ENCODE results near the gene IGF2BP2. TPM values are rescaled to one million over a fixed set of nuclear protein-coding genes. Genes with fewer than 3 reads are reported as not detected.

Gene IGF2BP2
- total and polyA plus RNA-seq, 2 of the 8 experiments (the other 6 are each of a cell fraction or from before 2014, with no cell fraction given), result 7.4 to 121 TPM

- Histone ChIP-seq H3K36me3 (ENCODE audit: control insufficient read depth in 2 of 4, insufficient read depth in 4 of 4, low read length in 3 of 4) (peaks cover 0 to 12% (median 7%) of the 10 kb centered on the region in 4 experiments; a peak in 3 of 8 replicates), H4K8ac (ENCODE audit: extremely low read depth, insufficient read depth, low read length) (no peak overlapping the region), H4K5ac (ENCODE audit: insufficient read length, low read depth, low read length) (no peak overlapping the region), H3K4ac (replicated peaks; ENCODE audit: insufficient read length, low read depth, low read length) (no peak overlapping the region), H3K23ac (ENCODE audit: insufficient read length) (no peak overlapping the region), H4K91ac (replicated peaks; ENCODE audit: insufficient read length, low read length) (no peak overlapping the region), H3K18ac (ENCODE audit: extremely low read depth, low read length) (no peak overlapping the region), H2BK5ac (ENCODE audit: low read depth, low read length) (no peak overlapping the region), H3K79me1 (ENCODE audit: low read depth, low read length) (peaks cover 11% of the 10 kb centered on the region; the same call in 1 of the 2 replicates), H3K4me3 (ENCODE audit: extremely low read depth in 1 of 4, insufficient read depth in 2 of 4, low read depth in 3 of 4, low read length in 4 of 4) (no peak overlapping the region), H2AFZ (ENCODE audit: low read length) (no peak overlapping the region), H3K79me2 (ENCODE audit: control insufficient read depth in 1 of 2, insufficient read depth in 2 of 2, low read length in 2 of 2) (peaks cover 14 to 99% of the 10 kb centered on the region in 2 experiments), H2BK20ac (ENCODE audit: low read length) (no peak overlapping the region), H3K27ac (ENCODE audit: low read depth, low read length) (no peak overlapping the region), H3K9ac (replicated peaks in 1 of 4; ENCODE audit: extremely low read depth in 1 of 4, low read depth in 3 of 4, low read length in 3 of 4) (no peak overlapping the region), H3K14ac (ENCODE audit: insufficient read length) (no peak overlapping the region), H3K56ac (replicated peaks; ENCODE audit: insufficient read length, low read depth, low read length) (no peak overlapping the region), H4K20me1 (replicated peaks in 1 of 2; ENCODE audit: control insufficient read depth in 1 of 2, insufficient read depth in 2 of 2, low read length in 2 of 2) (peaks cover 16 to 18% of the 10 kb centered on the region in 2 experiments), H2BK12ac (ENCODE audit: low read depth, low read length) (no peak overlapping the region), H2BK15ac (ENCODE audit: low read length) (no peak overlapping the region), H3K4me1 (replicated peaks in 1 of 4; ENCODE audit: control insufficient read depth in 3 of 4, insufficient read depth in 4 of 4, low read length in 3 of 4) (peaks cover 0 to 27% (median 7%) of the 10 kb centered on the region in 4 experiments; a peak in 5 of 7 replicates), H3K27me3 (replicated peaks in 1 of 4; ENCODE audit: control insufficient read depth in 3 of 4, extremely low read depth in 1 of 4, insufficient read depth in 3 of 4, low read length in 3 of 4) (no peaks in the 10 kb centered on the region), H3K4me2 (ENCODE audit: insufficient read depth in 1 of 2, low read depth in 2 of 2, low read length in 2 of 2) (no peak overlapping the region), H3K9me3 (ENCODE audit: insufficient read depth in 2 of 2, low read depth in 1 of 2, low read length in 1 of 2) (peaks cover 3 to 4% of the 10 kb centered on the region in 2 experiments), H3K23me2 (ENCODE audit: low read depth, low read length) (no peaks in the 10 kb centered on the region), H2BK120ac (replicated peaks; ENCODE audit: low read depth, low read length) (no peak overlapping the region), H2AK5ac (ENCODE audit: low read depth, low read length) (no peak overlapping the region)
- CTCF ChIA-PET (ENCODE audit: partially characterized antibody), result interaction anchor here (0.6 to 17.0 kb wide), 6 partner anchors 10 to 115 kb away, joined by 3 to 345 read pairs (median 5); no protein-coding TSS in a partner anchor
- TF ChIP-seq ATF3 (IDR thresholded peaks at IDR 0.05; ENCODE audit: insufficient read depth, low read depth, low read length) (no peak), CBX8 (IDR thresholded peaks at IDR 0.05; ENCODE audit: borderline replicate concordance, low read depth, low read length) (no peak), BCL11A (IDR thresholded peaks at IDR 0.05; ENCODE audit: low read depth in 2 of 2, low read length in 2 of 2) (no peak), CREB1 (IDR thresholded peaks at IDR 0.05) (no peak), ASH2L (IDR thresholded peaks at IDR 0.05; ENCODE audit: low read length) (no peak), NANOG (IDR thresholded peaks at IDR 0.05; ENCODE audit: insufficient read depth, low read depth, low read length, poor library complexity, severe bottlenecking) (no peak), MAFK (IDR thresholded peaks at IDR 0.05; ENCODE audit: low read depth, low read length) (no peak), SP2 (IDR thresholded peaks at IDR 0.05; ENCODE audit: low read length) (no peak)
- WGBS, 2 experiments (ENCODE audit: extremely low coverage in 1 of 2, insufficient coverage in 1 of 2, insufficient read length in 1 of 2, insufficient replicate concordance in 2 of 2, low coverage in 1 of 2, low lambda C conversion rate in 2 of 2, missing lambda C conversion rate in 1 of 2), result 86% methylated on average over 1 of the region's 2 CpGs; no CpG with 5 or more reads in 1 of the 2 experiments
- DNase-seq (ENCODE audit: low read depth in 1 of 2, low spot score in 2 of 2), result no peak
- no peak for FAIRE-seq
- POLR2A ChIA-PET (ENCODE audit: partially characterized antibody), result interaction anchor here (1.1 to 1.8 kb wide), 4 partner anchors 11 to 67 kb away, joined by 3 to 5 read pairs (median 4); partner anchors contain the start of gene IGF2BP2
These were observed 67.7 kb downstream of the IGF2BP2 start for GRCh38 chr3:185757176-185757575.

Data from H1 (cell line).